Measurements from ENCODE around the gene GNB1L. TPM values are rescaled to one million over a fixed set of nuclear protein-coding genes. Genes with fewer than 3 reads are reported as not detected.

The GNB1L gene
- total and polyA plus RNA-seq, 9 of the 15 experiments (the other 6 are each of a cell fraction or from before 2014, with no cell fraction given) = 0.56 to 50.5 (median 10.2) TPM

DNA sequence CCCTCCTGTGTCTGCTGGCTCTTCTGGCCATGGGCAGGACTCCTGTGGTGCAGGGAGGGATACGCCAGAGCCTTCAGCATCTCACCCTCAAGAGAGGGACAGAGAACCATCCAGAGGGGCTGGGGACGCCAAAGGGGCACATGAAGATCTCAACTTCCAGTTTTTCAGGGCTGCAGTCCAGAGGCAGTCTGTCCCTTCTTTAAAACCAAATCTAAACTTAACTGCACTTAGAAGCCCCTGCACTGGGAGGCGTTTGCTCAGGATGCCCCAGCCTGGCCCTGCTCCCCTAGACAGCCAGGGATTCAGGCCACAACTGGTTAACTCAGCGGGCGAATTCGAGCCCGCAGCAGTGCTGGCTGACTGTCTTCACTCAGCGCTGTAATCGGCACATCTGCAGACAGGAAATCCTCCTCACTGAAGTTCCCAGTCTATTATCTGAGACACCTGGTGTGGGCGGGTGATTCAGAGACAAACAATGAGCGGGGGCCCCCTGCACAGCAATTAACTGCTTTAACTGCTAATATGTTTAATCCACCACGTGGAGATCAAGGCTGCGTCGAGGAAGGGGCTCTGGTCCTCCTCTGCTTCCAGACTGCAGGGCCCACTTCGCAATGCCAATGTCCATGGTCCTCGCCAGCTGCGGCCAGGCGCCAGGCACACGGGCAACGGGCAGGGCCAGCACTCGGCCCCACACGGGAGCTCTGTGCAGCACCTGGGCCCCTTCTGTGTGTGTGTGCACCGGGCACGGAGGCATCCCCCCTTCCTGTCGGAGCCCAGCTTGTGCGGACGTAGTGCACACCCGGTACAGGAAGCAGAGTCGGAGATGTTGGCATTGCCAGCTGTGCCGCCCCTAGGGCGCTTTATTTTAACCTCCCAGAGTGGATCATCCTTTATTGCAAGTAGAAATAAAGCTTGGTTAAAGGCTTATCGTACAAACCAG is 36.9 kb upstream of the GNB1L start (continued):
- TF ChIP-seq, protein P1, sequence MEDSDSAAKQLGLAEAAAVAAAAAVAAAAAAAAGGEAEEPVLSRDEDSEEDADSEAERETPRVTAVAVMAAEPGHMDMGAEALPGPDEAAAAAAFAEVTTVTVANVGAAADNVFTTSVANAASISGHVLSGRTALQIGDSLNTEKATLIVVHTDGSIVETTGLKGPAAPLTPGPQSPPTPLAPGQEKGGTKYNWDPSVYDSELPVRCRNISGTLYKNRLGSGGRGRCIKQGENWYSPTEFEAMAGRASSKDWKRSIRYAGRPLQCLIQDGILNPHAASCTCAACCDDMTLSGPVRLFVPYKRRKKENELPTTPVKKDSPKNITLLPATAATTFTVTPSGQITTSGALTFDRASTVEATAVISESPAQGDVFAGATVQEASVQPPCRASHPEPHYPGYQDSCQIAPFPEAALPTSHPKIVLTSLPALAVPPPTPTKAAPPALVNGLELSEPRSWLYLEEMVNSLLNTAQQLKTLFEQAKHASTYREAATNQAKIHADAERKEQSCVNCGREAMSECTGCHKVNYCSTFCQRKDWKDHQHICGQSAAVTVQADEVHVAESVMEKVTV (CRISPR knock-in tag; IDR thresholded peaks at IDR 0.05) = no peak; the same call in 1 of the 2 replicates
- TF ChIP-seq GATA2 (CRISPR knock-in tag; IDR thresholded peaks at IDR 0.05) (no peak), ZNF133 (CRISPR knock-in tag; IDR thresholded peaks at IDR 0.05) (peak; percentile 75; the same call in 1 of the 2 replicates), POLR2A (conservative IDR thresholded peaks at IDR 0.05) (no peak; the same call in 1 of the 2 replicates), ZNF764 (CRISPR knock-in tag; IDR thresholded peaks at IDR 0.05; ENCODE audit: low read depth) (peak; percentile 75), ZNF785 (CRISPR knock-in tag; IDR thresholded peaks at IDR 0.05) (0 out of 2 replicates have a peak, but pooled peaks have one; percentile 18), ETV1 (tag; conservative IDR thresholded peaks at IDR 0.05; ENCODE audit: low read depth) (peak; percentile 99), SMARCA4 (IDR thresholded peaks at IDR 0.05) (peak; percentile 99), HEY1 (CRISPR knock-in tag; IDR thresholded peaks at IDR 0.05; ENCODE audit: borderline replicate concordance) (no peak), TCF3 (CRISPR knock-in tag; IDR thresholded peaks at IDR 0.05) (no peak), ZEB2 (IDR thresholded peaks at IDR 0.05) (peak; percentile 100), MAFF (IDR thresholded peaks at IDR 0.05; ENCODE audit: low read length) (peak; percentile 58), ZKSCAN3 (CRISPR knock-in tag; IDR thresholded peaks at IDR 0.05) (no peak), PHF21A (IDR thresholded peaks at IDR 0.05; ENCODE audit: borderline replicate concordance, low read depth) (peak; percentile 89; the same call in 1 of the 2 replicates), ZNF766 (CRISPR knock-in tag; conservative IDR thresholded peaks at IDR 0.05) (peak; percentile 92), XRCC4 (IDR thresholded peaks at IDR 0.05; ENCODE audit: extremely low read depth, insufficient read depth, insufficient read length) (no peak), ZNF696 (CRISPR knock-in tag; conservative IDR thresholded peaks at IDR 0.05) (no peak), MCM3 (IDR thresholded peaks at IDR 0.05) (no peak), SAFB (IDR thresholded peaks at IDR 0.05; ENCODE audit: borderline replicate concordance, low read depth, low read length) (no peak), GABPA (tag; conservative IDR thresholded peaks at IDR 0.05; ENCODE audit: low read depth) (peak; percentile 85), RHOXF2B (CRISPR knock-in tag; conservative IDR thresholded peaks at IDR 0.05) (0 out of 2 replicates have a peak, but pooled peaks have one; percentile 64), BHLHE40 (IDR thresholded peaks at IDR 0.05; ENCODE audit: low read length) (peak; percentile 87), TBL1XR1 (IDR thresholded peaks at IDR 0.05; ENCODE audit: low read length in 2 of 2) (peak; percentile 100), SAP30 (IDR thresholded peaks at IDR 0.05; ENCODE audit: borderline replicate concordance, insufficient read depth, low read depth, low read length, poor library complexity, severe bottlenecking) (peak; percentile 94)
- TF ChIP-seq, protein P2, sequence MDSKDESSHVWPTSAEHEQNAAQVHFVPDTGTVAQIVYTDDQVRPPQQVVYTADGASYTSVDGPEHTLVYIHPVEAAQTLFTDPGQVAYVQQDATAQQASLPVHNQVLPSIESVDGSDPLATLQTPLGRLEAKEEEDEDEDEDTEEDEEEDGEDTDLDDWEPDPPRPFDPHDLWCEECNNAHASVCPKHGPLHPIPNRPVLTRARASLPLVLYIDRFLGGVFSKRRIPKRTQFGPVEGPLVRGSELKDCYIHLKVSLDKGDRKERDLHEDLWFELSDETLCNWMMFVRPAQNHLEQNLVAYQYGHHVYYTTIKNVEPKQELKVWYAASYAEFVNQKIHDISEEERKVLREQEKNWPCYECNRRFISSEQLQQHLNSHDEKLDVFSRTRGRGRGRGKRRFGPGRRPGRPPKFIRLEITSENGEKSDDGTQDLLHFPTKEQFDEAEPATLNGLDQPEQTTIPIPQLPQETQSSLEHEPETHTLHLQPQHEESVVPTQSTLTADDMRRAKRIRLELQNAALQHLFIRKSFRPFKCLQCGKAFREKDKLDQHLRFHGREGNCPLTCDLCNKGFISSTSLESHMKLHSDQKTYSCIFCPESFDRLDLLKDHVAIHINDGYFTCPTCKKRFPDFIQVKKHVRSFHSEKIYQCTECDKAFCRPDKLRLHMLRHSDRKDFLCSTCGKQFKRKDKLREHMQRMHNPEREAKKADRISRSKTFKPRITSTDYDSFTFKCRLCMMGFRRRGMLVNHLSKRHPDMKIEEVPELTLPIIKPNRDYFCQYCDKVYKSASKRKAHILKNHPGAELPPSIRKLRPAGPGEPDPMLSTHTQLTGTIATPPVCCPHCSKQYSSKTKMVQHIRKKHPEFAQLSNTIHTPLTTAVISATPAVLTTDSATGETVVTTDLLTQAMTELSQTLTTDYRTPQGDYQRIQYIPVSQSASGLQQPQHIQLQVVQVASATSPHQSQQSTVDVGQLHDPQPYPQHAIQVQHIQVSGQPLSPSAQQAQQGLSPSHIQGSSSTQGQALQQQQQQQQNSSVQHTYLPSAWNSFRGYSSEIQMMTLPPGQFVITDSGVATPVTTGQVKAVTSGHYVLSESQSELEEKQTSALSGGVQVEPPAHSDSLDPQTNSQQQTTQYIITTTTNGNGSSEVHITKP (IDR thresholded peaks at IDR 0.05; ENCODE audit: partially characterized antibody) = peak; percentile 24
